ENCODE data around the gene VCL. TPM values are rescaled to one million over a fixed set of nuclear protein-coding genes. Genes with fewer than 3 reads are reported as not detected.
"Not testable (repeated sequence)": the region's sequence is repeated elsewhere in the genome, so short reads cannot be mapped to it uniquely, and the experiment has no call there.

VCL gene
- total RNA-seq, 2 experiments from 2014 or later, result 19.8 to 28.4 TPM

GRCh38 chr10:74056050-74056818, 58.3 kb downstream of the VCL start:
- peak overlapping the region; percentile 46 for H3K4me3 Mint-ChIP-seq
- CTCF ChIA-PET, result interaction anchor here (0.7 to 2.2 kb wide), 9 partner anchors 9 to 169 kb away, joined by 3 to 11 read pairs (median 4); partner anchors contain the start of gene ADK
- no peaks in the 10 kb centered on the region for H3K9me3 Mint-ChIP-seq (ENCODE audit: low read depth)
- ATAC-seq (peak; percentile 85), DNase-seq (peak; percentile 55)
- no peaks in the 10 kb centered on the region for H3K27me3 Mint-ChIP-seq
- peaks cover 42% of the 10 kb centered on the region for H3K4me1 Mint-ChIP-seq
- H3K27ac Mint-ChIP-seq, result peak overlapping the region; percentile 84
- H3K36me3 Mint-ChIP-seq, result peaks cover 3% of the 10 kb centered on the region

- H3K9me3 Mint-ChIP-seq (ENCODE audit: low read depth), result no peaks in the 10 kb centered on the region
- peak overlapping the region; percentile 43 for H3K4me3 Mint-ChIP-seq
- H3K27ac Mint-ChIP-seq, result peak overlapping the region; percentile 78
- H3K36me3 Mint-ChIP-seq, result peaks cover 6% of the 10 kb centered on the region
- no peaks in the 10 kb centered on the region for H3K27me3 Mint-ChIP-seq
- peaks cover 41% of the 10 kb centered on the region for H3K4me1 Mint-ChIP-seq
- peak; percentile 27 for ATAC-seq
- CTCF ChIA-PET, result interaction anchor here (0.9 to 1.6 kb wide), 6 partner anchors 19 to 172 kb away, joined by 3 to 14 read pairs (median 4); no protein-coding TSS in a partner anchor
- peak; percentile 58 for DNase-seq
These were observed 60.2 kb downstream of the VCL start for GRCh38 chr10:74058071-74058470.

GRCh38 chr10:74058658-74059057, 60.7 kb downstream of the VCL start:
- no peak overlapping the region for H3K27ac Mint-ChIP-seq
- no peak for ATAC-seq

GRCh38 chr10:74061104-74061503, 63.2 kb downstream of the VCL start:
- H3K27me3 Mint-ChIP-seq, result no peaks in the 10 kb centered on the region
- DNase-seq (no peak), ATAC-seq (no peak)
- H3K36me3 Mint-ChIP-seq, result peaks cover 17% of the 10 kb centered on the region
- H3K27ac Mint-ChIP-seq, result no peak overlapping the region
- CTCF ChIA-PET, result interaction anchor here (0.6 kb wide), 1 partner anchor 1021 kb away, joined by 3 read pairs; no protein-coding TSS in a partner anchor
- H3K4me3 Mint-ChIP-seq, result no peak overlapping the region
- peaks cover 2% of the 10 kb centered on the region for H3K9me3 Mint-ChIP-seq (ENCODE audit: low read depth)
- H3K4me1 Mint-ChIP-seq, result peaks cover 30% of the 10 kb centered on the region

More at GRCh38 chr10:74058658-74059057, 60.7 kb downstream of the VCL start:
- CTCF ChIA-PET, result interaction anchor here (0.9 to 1.6 kb wide), 7 partner anchors 11 to 172 kb away, joined by 3 to 14 read pairs (median 3); no protein-coding TSS in a partner anchor
- Mint-ChIP-seq H3K4me1 (peaks cover 39% of the 10 kb centered on the region), H3K9me3 (ENCODE audit: low read depth) (no peaks in the 10 kb centered on the region), H3K4me3 (no peak overlapping the region), H3K36me3 (peaks cover 10% of the 10 kb centered on the region), H3K27me3 (no peaks in the 10 kb centered on the region)
- DNase-seq, result peak; percentile 54

GRCh38 chr10:74061978-74062377, 64.1 kb downstream of the VCL start:
- H3K27ac Mint-ChIP-seq; H3K4me3 Mint-ChIP-seq; H3K27me3 Mint-ChIP-seq; DNase-seq; ATAC-seq; H3K9me3 Mint-ChIP-seq (ENCODE audit: low read depth): not testable (repeated sequence)
- CTCF ChIA-PET, result interaction anchor here (0.8 to 1.0 kb wide), 2 partner anchors 14 to 42 kb away, joined by 3 read pairs; no protein-coding TSS in a partner anchor
- Mint-ChIP-seq H3K36me3 (peaks cover 17% of the 10 kb centered on the region), H3K4me1 (peaks cover 24% of the 10 kb centered on the region)

- CTCF ChIA-PET, result no interaction called here
- Mint-ChIP-seq H3K9me3 (ENCODE audit: low read depth) (peaks cover 2% of the 10 kb centered on the region), H3K4me3 (no peak overlapping the region), H3K27me3 (no peaks in the 10 kb centered on the region), H3K27ac (no peak overlapping the region), H3K36me3 (peaks cover 17% of the 10 kb centered on the region), H3K4me1 (peaks cover 13% of the 10 kb centered on the region)
- no peak for DNase-seq
- no peak for ATAC-seq
These were observed 65.3 kb downstream of the VCL start for GRCh38 chr10:74063256-74063655.

GRCh38 chr10:74067373-74068352, 69.7 kb downstream of the VCL start:
- Mint-ChIP-seq H3K4me1 (peaks cover 4% of the 10 kb centered on the region), H3K9me3 (ENCODE audit: low read depth) (peaks cover 2% of the 10 kb centered on the region), H3K27ac (no peak overlapping the region), H3K27me3 (no peaks in the 10 kb centered on the region), H3K36me3 (peaks cover 19% of the 10 kb centered on the region), H3K4me3 (no peak overlapping the region)
- CTCF ChIA-PET, result no interaction called here
- no peak for ATAC-seq
- no peak for DNase-seq

- peaks cover 30% of the 10 kb centered on the region for H3K36me3 Mint-ChIP-seq
- CTCF ChIA-PET, result no interaction called here
- no peaks in the 10 kb centered on the region for H3K9me3 Mint-ChIP-seq (ENCODE audit: low read depth)
- H3K4me1 Mint-ChIP-seq, result peaks cover 5% of the 10 kb centered on the region
- no peak overlapping the region for H3K27ac Mint-ChIP-seq
- ATAC-seq (no peak), DNase-seq (no peak)
- H3K4me3 Mint-ChIP-seq, result no peak overlapping the region
- no peaks in the 10 kb centered on the region for H3K27me3 Mint-ChIP-seq
These were observed 73.2 kb downstream of the VCL start for GRCh38 chr10:74071157-74071556.

GRCh38 chr10:74072503-74072902, 74.6 kb downstream of the VCL start:
- H3K4me1 Mint-ChIP-seq, result peaks cover 10% of the 10 kb centered on the region
- H3K4me3 Mint-ChIP-seq, result no peak overlapping the region
- CTCF ChIA-PET, result interaction anchor here (1.0 kb wide), 1 partner anchor 132 kb away, joined by 3 read pairs; no protein-coding TSS in a partner anchor
- H3K9me3 Mint-ChIP-seq (ENCODE audit: low read depth), result no peaks in the 10 kb centered on the region
- H3K27ac Mint-ChIP-seq, result no peak overlapping the region
- H3K27me3 Mint-ChIP-seq, result no peaks in the 10 kb centered on the region
- no peak for ATAC-seq
- no peak for DNase-seq
- peaks cover 34% of the 10 kb centered on the region for H3K36me3 Mint-ChIP-seq

DNA sequence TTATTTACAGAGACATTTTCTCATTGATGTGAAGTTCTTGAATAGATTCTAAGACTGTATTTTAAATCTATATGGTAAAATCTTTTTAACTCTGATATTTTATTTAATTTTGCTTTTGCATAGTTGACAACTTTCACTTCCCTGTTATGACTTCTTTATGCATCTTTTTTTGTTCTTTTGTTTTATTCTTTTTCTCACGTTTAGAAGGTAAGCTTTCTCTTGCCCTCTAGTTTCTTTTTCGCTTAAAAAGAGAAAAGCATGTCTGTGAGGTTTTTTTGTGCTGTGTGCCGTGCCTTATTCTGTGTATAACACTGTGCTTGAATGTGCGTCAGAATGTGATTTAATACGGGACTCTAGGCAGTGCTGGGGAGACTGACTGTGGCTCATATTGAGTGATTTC, 78.0 kb downstream of the VCL start:
- Mint-ChIP-seq H3K4me1 (peaks cover 38% of the 10 kb centered on the region), H3K36me3 (peaks cover 41% of the 10 kb centered on the region), H3K9me3 (ENCODE audit: low read depth) (no peaks in the 10 kb centered on the region), H3K27me3 (no peaks in the 10 kb centered on the region), H3K27ac (no peak overlapping the region), H3K4me3 (no peak overlapping the region)
- CTCF ChIA-PET, result interaction anchor here (0.8 to 2.9 kb wide), 10 partner anchors 10 to 196 kb away, joined by 3 to 15 read pairs (median 4); partner anchors contain the start of gene PLAU
- ATAC-seq (no peak), DNase-seq (no peak)

DNA sequence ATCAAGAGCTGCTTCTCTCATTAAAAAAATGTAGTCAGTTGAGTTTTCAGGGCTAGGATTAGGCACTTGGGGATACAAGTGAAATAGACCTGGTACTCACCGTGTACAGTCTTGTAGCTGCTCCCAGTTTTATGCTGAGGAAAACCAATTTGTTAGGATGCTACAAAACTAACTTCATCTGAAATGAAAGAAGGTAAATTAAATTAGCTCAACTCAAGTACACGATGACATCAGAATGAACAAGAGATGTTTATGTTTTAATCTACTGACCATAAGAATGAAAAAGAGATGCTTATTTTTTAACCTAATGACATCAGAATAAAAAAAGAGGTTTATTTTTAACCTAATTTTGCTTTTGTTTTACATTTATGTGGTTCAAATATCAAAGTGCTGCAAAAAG, 79.0 kb downstream of the VCL start:
- ATAC-seq (no peak), DNase-seq (no peak)
- CTCF ChIA-PET, result interaction anchor here (0.7 to 2.9 kb wide), 7 partner anchors 18 to 197 kb away, joined by 3 to 15 read pairs (median 4); no protein-coding TSS in a partner anchor
- Mint-ChIP-seq H3K36me3 (peaks cover 38% of the 10 kb centered on the region), H3K4me3 (no peak overlapping the region), H3K27ac (no peak overlapping the region), H3K27me3 (no peaks in the 10 kb centered on the region), H3K4me1 (peaks cover 43% of the 10 kb centered on the region), H3K9me3 (ENCODE audit: low read depth) (no peaks in the 10 kb centered on the region)

DNA sequence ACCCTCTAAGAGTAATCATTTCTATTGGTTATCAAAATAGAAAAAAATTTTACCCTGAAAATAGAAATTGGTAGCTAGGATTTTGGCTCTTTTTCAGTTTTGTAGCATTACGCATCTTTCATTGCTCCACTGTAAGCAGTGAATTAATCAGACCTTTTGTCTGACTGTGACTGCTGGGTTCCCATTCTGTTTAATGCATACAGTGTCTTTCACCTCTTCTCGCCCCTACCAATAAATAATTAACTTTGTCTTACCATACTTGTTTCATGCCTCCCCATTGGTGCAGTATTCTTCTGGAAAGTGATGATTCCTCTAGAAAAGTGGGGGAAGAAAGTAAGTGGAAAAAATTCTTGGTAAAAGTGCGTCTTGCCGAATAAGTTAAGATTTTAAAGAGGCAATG, 79.5 kb downstream of the VCL start:
- Mint-ChIP-seq H3K9me3 (ENCODE audit: low read depth) (no peaks in the 10 kb centered on the region), H3K36me3 (peaks cover 38% of the 10 kb centered on the region), H3K4me1 (peaks cover 43% of the 10 kb centered on the region), H3K4me3 (no peak overlapping the region), H3K27me3 (no peaks in the 10 kb centered on the region), H3K27ac (no peak overlapping the region)
- CTCF ChIA-PET, result interaction anchor here (1.0 to 4.6 kb wide), 6 partner anchors 19 to 191 kb away, joined by 3 to 42 read pairs (median 6); no protein-coding TSS in a partner anchor
- DNase-seq (no peak), ATAC-seq (no peak)

DNA sequence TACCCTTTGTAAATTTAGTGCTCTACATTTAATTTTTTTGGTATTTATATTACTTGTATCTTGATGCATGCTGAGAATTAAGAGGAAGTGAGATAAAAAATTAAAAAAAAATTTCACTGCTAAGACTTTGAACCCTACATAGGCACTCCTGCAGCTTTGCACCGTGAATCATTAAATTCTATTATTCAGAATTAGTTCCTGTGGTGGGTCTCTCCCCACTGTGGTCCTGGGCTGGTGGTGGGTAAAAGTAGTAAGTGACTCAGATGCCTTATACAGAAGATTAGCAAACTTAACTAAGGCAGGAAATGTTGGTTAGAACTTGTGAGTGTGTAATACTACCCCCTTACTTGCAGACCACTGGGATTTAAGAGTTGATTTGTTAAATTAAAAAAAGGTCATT, 80.1 kb downstream of the VCL start:
- Mint-ChIP-seq H3K27me3 (no peaks in the 10 kb centered on the region), H3K27ac (peak overlapping the region; percentile 56), H3K4me3 (peak overlapping the region; percentile 18), H3K4me1 (peaks cover 43% of the 10 kb centered on the region), H3K36me3 (peaks cover 33% of the 10 kb centered on the region), H3K9me3 (ENCODE audit: low read depth) (no peaks in the 10 kb centered on the region)
- peak; percentile 84 for ATAC-seq
- CTCF ChIA-PET, result interaction anchor here (1.0 to 4.6 kb wide), 3 partner anchors 138 to 191 kb away, joined by 4 to 42 read pairs (median 15); no protein-coding TSS in a partner anchor
- peak; percentile 90 for DNase-seq
